ENCODE results near the gene OR6C3.
"Not testable (repeated sequence)": the region's sequence is repeated elsewhere in the genome, so short reads cannot be mapped to it uniquely, and the experiment has no call there.

Gene OR6C3

GRCh38 chr12:55330446-55330845 is at the start of gene OR6C3:
TSS of gene OR6C3 (plus strand) at chr12:55330746. CDS start at chr12:55331701, 955 bp downstream.
- no peak for DNase-seq

GRCh38 chr12:55280991-55281390 is 49.6 kb upstream of the OR6C3 start:
- DNase-seq = no peak

GRCh38 chr12:55289999-55290398 is 40.5 kb upstream of the OR6C3 start:
- no peak for DNase-seq

GRCh38 chr12:55296469-55296868 is 34.1 kb upstream of the OR6C3 start, which contains the start of gene OR6C6:
TSS of gene OR6C6 (minus strand) at chr12:55296569. CDS start at chr12:55295232, 1,337 bp downstream.
- no peak for DNase-seq

GRCh38 chr12:55314043-55314442 is 16.5 kb upstream of the OR6C3 start, which contains the start of gene OR6C1:
TSS of gene OR6C1 (plus strand) at chr12:55314343. CDS start at chr12:55320600, 6,257 bp downstream.
- no peak for DNase-seq

- DNase-seq = no peak
Observed at GRCh38 chr12:55320201-55320600, 10.3 kb upstream of the OR6C3 start.

GRCh38 chr12:55325801-55326200 is 4.7 kb upstream of the OR6C3 start:
- DNase-seq = not testable (repeated sequence)

- no peak for DNase-seq
Observed at GRCh38 chr12:55336002-55336401, 5.5 kb downstream of the OR6C3 start.

GRCh38 chr12:55355338-55355737 is 24.8 kb downstream of the OR6C3 start:
- not testable (repeated sequence) for DNase-seq

GRCh38 chr12:55362675-55363074 is 32.1 kb downstream of the OR6C3 start, which contains the start of gene OR6C75:
TSS of gene OR6C75 (plus strand) at chr12:55362975. CDS start at chr12:55365111, 2,136 bp downstream.
- DNase-seq = no peak

GRCh38 chr12:55365086-55365485 is 34.5 kb downstream of the OR6C3 start:
- no peak for DNase-seq

- DNase-seq = no peak
Observed at GRCh38 chr12:55372521-55372920, 42.0 kb downstream of the OR6C3 start.
